ENCODE measurements around the gene CYP2J2.
"Not testable (repeated sequence)": the region's sequence is repeated elsewhere in the genome, so short reads cannot be mapped to it uniquely, and the experiment has no call there.

CYP2J2 gene

DNA sequence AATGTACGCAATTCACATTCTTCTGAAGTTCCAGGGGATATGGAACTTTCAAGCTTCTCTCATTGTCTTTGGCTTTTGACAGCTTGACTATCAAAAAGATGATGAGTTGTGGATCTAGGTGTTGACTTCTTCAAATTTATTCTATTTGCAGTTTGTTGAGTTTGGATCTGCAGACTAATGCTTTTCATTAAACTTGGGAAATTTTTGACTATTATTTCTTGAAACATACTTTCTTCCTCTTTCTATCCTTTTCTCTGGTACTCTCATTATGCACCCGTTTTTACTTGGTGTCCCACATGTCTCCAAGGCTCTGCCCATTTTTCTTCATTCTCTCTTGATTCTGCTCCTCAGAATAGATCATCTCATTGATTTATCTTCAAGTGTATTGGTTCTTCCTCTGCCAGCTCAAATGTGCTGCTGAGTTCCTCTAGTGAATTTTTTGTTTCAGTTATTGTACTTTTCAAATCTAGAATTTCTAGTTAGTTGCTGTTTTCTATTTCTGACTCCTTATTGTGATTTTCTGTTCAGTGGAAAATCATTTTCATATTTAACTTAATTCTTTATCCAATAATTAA, 49.4 kb downstream of the CYP2J2 start:
- no peak for DNase-seq (ENCODE audit: low read depth in 2 of 2)

DNA sequence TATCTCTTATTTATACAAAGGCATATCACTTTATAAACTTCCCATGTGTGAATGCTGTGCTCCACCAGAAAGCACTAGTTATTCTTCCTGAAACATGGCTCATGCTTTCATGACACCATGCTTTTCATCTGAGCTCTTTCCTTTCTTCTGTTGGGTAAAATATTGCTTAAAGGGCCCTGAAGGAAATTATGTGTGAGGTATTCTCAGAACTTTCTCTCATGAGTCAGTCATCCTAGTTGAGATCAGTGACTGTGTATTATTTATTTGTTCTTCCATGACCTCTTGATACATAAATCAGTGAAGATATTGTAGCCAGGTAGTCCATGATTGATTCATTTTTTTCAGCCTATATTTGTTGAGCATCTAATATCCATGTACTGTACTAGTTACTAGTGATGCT, 54.8 kb downstream of the CYP2J2 start:
- no peak for DNase-seq (ENCODE audit: low read depth in 2 of 2)

DNA sequence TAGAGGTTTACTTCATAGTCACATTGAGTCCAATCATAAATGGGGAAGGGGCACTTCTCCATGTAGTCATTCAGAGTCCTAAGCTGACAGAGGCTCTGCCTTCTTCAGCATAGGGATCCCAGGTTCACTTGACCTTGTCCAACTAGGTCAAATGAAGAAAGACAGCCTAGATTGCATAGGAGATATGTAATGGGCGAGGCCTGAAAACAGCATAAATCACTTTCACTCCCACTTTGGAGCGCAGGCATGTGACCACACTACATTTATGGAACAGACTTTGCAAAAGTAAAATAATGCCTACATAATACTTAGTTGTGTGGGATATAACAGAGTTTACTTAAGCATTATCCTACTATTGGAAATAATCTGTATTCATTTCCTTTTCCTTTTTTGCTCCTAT, 60.1 kb downstream of the CYP2J2 start:
- no peak for DNase-seq (ENCODE audit: low read depth in 2 of 2)

GRCh38 chr1:59857679-59858354, 68.8 kb downstream of the CYP2J2 start:
- no peak for DNase-seq (ENCODE audit: low read depth in 2 of 2)

DNA sequence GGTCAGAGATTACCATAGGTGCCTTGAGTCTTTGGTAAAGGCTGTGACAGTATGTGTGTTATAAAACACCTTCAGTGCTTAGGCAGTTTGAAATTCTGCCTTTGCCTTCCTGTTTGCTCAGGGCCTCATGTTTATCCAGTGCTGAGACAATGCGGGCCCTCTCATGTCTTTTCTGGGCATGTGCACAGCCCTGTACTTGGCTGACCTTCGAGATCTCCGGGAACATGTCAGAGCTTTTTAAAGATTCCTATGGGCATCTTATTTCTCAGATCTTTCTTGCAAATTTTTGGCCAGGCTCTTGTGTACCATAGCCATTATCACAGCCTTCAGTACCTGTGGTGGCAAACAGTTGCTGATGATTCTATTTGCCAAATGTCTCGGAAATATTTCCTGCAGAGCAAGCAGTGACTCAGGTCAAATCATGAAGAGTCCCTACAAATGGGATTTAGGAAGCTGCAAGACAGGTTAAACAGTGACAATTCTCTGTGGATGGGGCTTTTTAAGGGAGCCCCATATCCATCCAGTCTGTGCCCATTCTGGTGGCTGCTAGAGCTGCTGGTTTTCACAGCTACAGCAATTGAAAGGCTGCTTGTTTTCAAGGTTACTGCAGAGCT, 69.7 kb downstream of the CYP2J2 start:
- DNase-seq (ENCODE audit: low read depth in 2 of 2), result no peak

DNA sequence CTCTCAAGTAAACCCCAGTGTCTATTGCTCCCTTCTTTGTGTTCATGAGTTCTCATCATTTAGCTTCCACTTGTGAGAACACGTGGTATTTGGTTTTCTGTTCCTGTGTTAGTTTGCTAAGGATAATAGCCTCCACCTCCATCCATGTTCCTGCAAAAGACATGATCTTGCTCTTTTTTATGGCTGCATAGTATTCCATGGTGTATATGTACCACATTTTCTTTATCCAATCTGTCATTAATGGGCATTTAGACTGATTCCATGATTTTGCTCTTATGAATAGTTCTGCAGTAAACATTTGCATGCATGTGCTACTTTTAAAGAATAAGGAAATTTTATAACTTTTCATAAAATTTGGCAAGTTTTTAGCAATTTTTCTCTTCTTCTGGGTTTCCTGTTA, 71.3 kb downstream of the CYP2J2 start:
- DNase-seq (ENCODE audit: low read depth in 2 of 2), result not testable (repeated sequence)

- DNase-seq (ENCODE audit: low read depth in 2 of 2), result no peak
Observed at GRCh38 chr1:59852117-59852516, 74.5 kb downstream of the CYP2J2 start.

GRCh38 chr1:59846895-59847282, 79.7 kb downstream of the CYP2J2 start:
- DNase-seq (ENCODE audit: low read depth in 2 of 2), result no peak

DNA sequence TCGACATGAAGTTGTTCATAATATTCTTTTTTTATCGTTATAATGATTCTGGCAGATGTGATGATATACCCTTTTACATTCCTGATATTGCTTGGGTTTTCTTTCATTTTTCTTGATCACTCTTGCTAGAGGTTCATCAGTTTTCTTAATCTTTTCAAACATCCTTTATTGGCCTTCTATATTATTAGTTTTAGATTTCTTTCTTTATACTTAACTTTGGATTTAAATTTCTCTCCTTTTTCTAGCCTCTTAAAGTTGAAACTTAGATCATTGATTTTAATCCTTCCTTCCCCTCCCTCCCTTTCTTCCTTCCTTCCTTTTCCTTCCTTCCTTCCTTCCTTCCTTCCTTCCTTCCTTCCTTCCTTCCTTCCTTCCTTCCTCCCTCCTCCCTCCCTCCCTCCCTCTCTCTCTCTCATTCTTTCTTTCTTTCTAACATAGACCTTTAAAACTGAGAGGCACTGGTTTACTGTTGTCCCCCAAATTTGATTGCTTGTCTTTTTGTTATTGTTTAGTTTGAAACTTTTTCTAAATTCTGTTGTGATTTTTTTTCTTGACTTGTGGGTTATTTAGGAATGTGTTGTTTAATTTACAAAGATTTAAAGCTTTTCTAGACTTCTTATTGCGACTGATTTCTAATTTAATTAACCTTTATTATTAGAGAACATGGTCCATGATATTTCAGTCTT, 80.2 kb downstream of the CYP2J2 start:
- no peak for DNase-seq (ENCODE audit: low read depth in 2 of 2)

- DNase-seq (ENCODE audit: low read depth in 2 of 2), result no peak
Observed at GRCh38 chr1:59845091-59845490, 81.5 kb downstream of the CYP2J2 start.

Measured in stimulated activated CD4-positive, alpha-beta T cell treated with anti-CD3 and anti-CD28 coated beads, Interleukin-1b, Interleukin-23, amount 100 ng/mL, for 1 hour (primary cell).